ENCODE data around the gene GPHN. TPM values are rescaled to one million over a fixed set of nuclear protein-coding genes. Genes with fewer than 3 reads are reported as not detected.
A peak's percentile ranks its signal among the peaks of the same experiment; 100 is the strongest.

GPHN gene
- total RNA-seq, 1 donor from 2014 or later, result 8.8 TPM

DNA sequence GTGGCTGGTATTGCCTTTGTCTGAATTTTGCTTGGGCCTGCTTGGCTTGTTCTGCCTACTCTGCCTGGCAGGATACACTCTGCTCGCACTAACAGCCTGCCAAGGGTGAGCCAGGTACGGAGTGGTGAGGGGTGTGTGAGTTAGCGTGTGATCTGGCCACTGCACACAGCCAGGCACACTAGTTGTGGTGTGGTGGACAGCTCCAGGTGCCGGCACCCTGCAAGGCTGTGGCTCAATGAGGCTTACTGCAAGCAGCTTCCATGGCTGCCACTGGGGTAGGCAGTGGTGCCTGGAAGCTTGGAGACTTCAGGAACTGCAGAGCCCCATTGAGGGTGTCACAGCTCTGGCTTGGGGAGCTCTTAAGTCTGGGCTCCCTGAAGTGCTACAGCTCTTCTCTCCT lies 87.4 kb downstream of the GPHN start:
- TF ChIP-seq CTCF (conservative IDR thresholded peaks at IDR 0.05; ENCODE audit: low read depth, low read length), result no peak

GRCh38 chr14:66596241-66596985 lies 88.5 kb downstream of the GPHN start:
- TF ChIP-seq CTCF (conservative IDR thresholded peaks at IDR 0.05; ENCODE audit: low read depth, low read length), result no peak
- no peak for DNase-seq (ENCODE audit: low read depth)
- no peak overlapping the region for H3K4me3 ChIP-seq (ENCODE audit: low read depth, low read length)

More for the DNA sequence above, 87.4 kb downstream of the GPHN start:
- no peak for DNase-seq (ENCODE audit: low read depth)
- H3K4me3 ChIP-seq (ENCODE audit: low read depth, low read length), result no peak overlapping the region

DNA sequence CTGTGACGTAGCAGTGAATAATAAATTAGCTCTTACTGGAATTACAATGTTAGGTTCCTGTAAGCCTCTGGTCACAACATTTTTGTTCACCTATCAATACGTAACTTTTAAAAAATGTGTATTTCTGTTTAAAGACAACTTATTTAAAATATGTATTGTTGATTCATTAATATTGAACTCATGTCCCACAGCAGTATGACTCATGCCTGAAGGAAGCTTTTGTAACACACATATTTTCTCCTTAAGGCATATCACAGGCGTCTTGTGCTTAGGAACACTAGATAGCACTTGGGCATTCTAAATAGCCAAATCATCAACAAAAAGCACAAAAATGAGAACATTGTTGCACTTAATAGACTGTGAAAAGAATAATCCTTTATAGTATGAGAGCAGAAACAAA lies 92.5 kb downstream of the GPHN start:
- no peak for TF ChIP-seq CTCF (conservative IDR thresholded peaks at IDR 0.05; ENCODE audit: low read depth, low read length)
- no peak overlapping the region for H3K4me3 ChIP-seq (ENCODE audit: low read depth, low read length)
- no peak for DNase-seq (ENCODE audit: low read depth)

GRCh38 chr14:66601932-66602578 lies 94.1 kb downstream of the GPHN start:
- no peak for DNase-seq (ENCODE audit: low read depth)
- no peak overlapping the region for H3K4me3 ChIP-seq (ENCODE audit: low read depth, low read length)
- no peak for TF ChIP-seq CTCF (conservative IDR thresholded peaks at IDR 0.05; ENCODE audit: low read depth, low read length)

DNA sequence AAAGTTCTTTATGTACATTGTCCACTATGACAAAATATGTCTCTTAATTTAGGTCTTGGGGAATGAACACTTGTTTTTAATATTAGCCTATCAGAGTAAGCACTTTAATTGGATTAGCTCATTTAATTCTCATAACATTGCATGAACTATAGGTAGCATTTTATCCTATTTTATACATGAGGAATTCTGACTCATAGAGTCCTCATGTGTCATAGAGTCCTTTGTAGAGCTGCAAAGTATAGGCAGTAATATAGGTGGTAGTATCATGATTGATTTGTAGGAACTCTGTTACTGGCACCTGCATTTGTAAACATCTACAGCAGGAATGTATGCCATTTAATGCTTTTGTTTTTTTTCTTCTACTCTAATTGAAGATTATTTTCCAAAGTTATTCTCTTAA lies 96.0 kb downstream of the GPHN start:
- DNase-seq (ENCODE audit: low read depth), result no peak
- TF ChIP-seq CTCF (conservative IDR thresholded peaks at IDR 0.05; ENCODE audit: low read depth, low read length), result no peak
- no peak overlapping the region for H3K4me3 ChIP-seq (ENCODE audit: low read depth, low read length)

DNA sequence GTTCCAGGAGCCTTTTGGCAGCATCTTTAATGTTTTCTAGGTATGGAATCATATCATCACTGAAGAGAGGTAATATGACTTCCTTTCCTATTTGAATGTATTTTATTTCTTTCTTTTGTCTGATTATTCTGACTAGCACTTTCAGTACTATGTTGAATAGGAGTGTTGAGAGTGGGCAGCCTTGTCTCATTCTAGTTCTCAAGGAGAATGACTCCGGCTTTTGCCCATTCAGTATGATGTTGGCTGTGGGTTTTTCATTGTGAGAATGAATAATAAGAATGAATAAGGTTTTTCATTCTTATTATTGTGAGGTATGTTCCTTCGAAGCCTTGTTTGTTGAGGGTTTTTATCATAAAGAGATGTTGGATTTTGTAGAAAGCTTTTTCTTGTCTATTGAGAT lies 98.9 kb downstream of the GPHN start:
- TF ChIP-seq CTCF (conservative IDR thresholded peaks at IDR 0.05; ENCODE audit: low read depth, low read length), result no peak
- no peak for DNase-seq (ENCODE audit: low read depth)
- no peak overlapping the region for H3K4me3 ChIP-seq (ENCODE audit: low read depth, low read length)

DNA sequence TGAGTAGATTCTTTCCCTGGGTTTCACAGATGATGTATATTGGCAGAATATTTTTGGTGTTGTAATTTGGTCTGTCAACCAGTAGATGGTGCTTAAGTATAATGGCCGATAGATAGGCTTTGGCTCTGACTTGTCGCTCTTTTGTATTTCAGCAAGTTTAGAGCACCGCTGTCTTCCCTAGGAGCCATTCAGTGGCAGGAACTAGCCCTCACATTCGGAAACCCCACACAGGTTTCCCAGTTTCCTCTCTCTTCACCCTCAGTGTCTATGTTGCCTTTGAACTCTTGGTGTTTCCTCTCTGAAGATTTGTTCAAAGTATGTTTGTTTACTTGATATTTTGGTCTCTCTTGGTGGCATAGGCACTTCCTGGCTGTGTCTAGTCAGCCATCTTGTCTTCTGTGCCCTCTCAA lies 102.2 kb downstream of the GPHN start:
- no peak for DNase-seq (ENCODE audit: low read depth)
- TF ChIP-seq CTCF (conservative IDR thresholded peaks at IDR 0.05; ENCODE audit: low read depth, low read length), result peak; percentile 51
- H3K4me3 ChIP-seq (ENCODE audit: low read depth, low read length), result no peak overlapping the region

All from epithelial cell of proximal tubule (primary cell).